Measurements from ENCODE around the gene RBPJ. TPM values are rescaled to one million over a fixed set of nuclear protein-coding genes. Genes with fewer than 3 reads are reported as not detected.

RBPJ gene
- total RNA-seq, 1 donor, result 156 TPM

DNA sequence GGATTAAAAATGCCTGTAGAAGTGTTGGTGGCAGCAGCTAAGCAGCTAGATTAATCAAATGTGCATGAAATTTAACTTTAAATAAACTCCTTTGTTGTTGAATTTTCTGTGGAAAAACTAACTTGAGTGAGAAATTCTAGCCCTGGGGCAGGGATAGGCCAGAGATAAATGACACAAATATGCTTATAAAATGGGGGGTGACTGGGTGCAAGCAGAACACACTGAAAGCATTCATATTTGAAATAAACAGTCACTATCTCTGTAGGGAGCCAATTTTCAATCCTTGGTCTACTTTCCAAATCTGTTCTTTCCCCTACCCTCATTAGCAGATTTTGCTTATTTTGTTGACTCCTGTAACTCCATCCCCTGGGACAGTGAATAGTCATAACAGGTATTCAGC, 47.9 kb downstream of the RBPJ start:
- Histone ChIP-seq H3K27me3 (ENCODE audit: insufficient read depth, low read length) (peaks cover 2% of the 10 kb centered on the region), H3K9me3 (ENCODE audit: low read depth, low read length) (no peaks in the 10 kb centered on the region), H3K4me3 (ENCODE audit: low read length) (no peak overlapping the region), H3K4me1 (ENCODE audit: insufficient read depth, low read length) (peaks cover 17% of the 10 kb centered on the region)

DNA sequence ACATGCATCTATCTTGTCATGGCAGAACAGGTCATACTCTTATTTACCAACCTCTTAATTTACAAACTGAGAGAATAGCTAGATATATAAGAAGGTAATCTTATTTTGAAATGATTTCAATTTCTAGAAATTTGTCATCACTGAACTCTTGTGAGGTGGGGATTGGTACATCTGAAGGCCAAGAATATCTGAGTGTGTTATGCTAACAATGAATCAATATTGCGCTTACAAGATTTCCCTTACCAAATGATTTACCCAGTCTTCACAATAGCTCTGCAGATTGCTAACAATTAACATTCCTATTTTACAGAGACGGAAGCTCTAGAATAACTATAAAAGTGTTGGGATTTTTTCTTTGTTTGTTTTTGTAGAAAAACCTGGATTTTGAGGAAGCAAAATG, 48.3 kb downstream of the RBPJ start:
- Histone ChIP-seq H3K4me3 (ENCODE audit: low read length) (no peak overlapping the region), H3K4me1 (ENCODE audit: insufficient read depth, low read length) (peaks cover 21% of the 10 kb centered on the region), H3K27me3 (ENCODE audit: insufficient read depth, low read length) (peaks cover 2% of the 10 kb centered on the region), H3K9me3 (ENCODE audit: low read depth, low read length) (no peaks in the 10 kb centered on the region)

DNA sequence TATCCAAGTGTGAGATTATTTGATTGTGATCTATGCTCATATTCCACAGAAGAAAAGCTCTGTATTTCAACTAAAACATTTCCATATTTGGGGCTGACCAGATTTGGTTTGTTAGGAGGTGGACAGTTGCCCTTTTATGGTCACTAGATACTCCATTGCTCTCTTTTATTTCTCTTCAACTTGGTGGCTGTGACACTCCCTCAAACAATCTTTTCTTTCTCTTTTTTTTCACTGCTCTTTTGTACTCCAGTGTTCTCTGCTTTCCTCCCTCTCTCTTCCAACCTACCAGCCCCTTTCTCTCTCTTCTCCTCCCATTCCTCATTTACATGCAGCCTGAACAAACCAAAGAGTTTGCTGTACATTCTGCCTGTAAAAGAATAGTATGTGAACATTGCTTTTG, 48.8 kb downstream of the RBPJ start:
- Histone ChIP-seq H3K4me3 (ENCODE audit: low read length) (no peak overlapping the region), H3K27me3 (ENCODE audit: insufficient read depth, low read length) (peaks cover 2% of the 10 kb centered on the region), H3K9me3 (ENCODE audit: low read depth, low read length) (no peaks in the 10 kb centered on the region), H3K4me1 (ENCODE audit: insufficient read depth, low read length) (peaks cover 21% of the 10 kb centered on the region)

DNA sequence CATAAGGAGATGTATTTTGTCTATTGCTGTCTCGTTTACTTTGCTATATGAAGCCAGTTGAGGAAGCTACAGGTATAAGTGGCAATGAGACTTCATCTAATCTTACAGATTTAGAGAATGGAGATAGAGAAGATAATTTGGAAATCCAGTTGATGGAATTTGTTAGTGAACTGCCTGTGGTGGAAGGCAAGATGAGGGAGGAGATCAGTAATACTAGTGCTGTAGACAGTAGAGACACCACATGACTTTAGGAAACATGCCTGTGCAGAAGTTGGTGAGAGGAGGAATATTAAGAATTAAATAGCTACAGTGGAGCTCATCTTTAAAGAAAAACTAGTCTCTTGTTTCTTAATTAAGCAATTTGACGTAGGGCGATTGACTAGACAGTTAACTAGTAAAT, 51.3 kb downstream of the RBPJ start:
- Histone ChIP-seq H3K4me1 (ENCODE audit: insufficient read depth, low read length) (peaks cover 22% of the 10 kb centered on the region), H3K9me3 (ENCODE audit: low read depth, low read length) (no peaks in the 10 kb centered on the region), H3K4me3 (ENCODE audit: low read length) (no peak overlapping the region), H3K27me3 (ENCODE audit: insufficient read depth, low read length) (peaks cover 2% of the 10 kb centered on the region)

DNA sequence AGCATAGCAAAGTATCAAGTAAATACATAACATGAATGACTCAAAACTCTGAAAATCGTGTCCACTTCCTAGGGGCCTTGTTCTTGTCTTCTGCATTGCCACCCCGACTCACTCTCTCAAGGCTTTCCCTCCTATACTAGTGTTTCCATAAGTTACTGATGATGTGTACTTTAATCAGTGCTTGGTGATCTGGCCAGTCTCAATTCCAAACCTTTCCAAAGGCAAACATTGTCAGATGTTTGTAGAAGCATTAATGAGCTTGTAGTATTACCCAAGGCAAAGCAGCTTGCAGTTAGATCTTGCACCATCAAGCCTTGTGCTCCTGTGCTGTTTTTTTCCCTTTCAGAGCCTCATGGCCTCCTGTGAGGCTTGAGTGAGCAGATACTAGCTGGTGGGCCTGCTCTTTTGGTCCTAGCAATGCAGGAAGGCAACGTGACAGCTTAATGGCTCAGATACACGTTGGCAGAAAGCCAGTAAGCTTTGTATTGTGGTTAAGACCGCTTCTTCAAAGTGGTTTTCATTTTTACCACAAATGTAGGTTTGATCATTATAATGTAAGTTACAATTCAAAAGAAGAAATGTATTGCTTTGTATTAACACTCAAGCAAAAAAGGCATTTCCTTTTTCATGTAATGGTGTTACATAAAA, 51.8 kb downstream of the RBPJ start:
- Histone ChIP-seq H3K4me1 (ENCODE audit: insufficient read depth, low read length) (peaks cover 27% of the 10 kb centered on the region), H3K4me3 (ENCODE audit: low read length) (no peak overlapping the region), H3K9me3 (ENCODE audit: low read depth, low read length) (no peaks in the 10 kb centered on the region), H3K27me3 (ENCODE audit: insufficient read depth, low read length) (peaks cover 2% of the 10 kb centered on the region)

DNA sequence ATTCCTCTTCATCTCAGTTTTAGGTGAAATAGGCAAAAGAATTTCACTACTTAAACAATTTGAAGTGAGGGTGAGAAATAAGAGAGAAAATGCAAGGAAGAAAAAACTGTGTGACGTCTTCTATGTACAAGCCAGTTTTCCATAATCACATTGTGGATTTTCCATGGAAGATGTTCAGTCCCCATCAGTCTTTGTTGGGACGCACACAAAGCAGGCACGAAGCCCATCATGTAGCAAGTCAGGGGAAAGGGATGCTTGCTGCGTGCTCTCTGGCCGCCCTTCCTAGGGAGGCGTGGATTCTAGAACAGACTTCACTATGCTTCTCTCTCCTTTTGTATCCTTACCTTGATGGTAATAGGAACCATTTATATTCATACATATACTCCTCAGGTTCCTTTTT, 54.7 kb downstream of the RBPJ start:
- Histone ChIP-seq H3K4me3 (ENCODE audit: low read length) (no peak overlapping the region), H3K4me1 (ENCODE audit: insufficient read depth, low read length) (peaks cover 49% of the 10 kb centered on the region), H3K9me3 (ENCODE audit: low read depth, low read length) (no peaks in the 10 kb centered on the region), H3K27me3 (ENCODE audit: insufficient read depth, low read length) (peaks cover 2% of the 10 kb centered on the region)

DNA sequence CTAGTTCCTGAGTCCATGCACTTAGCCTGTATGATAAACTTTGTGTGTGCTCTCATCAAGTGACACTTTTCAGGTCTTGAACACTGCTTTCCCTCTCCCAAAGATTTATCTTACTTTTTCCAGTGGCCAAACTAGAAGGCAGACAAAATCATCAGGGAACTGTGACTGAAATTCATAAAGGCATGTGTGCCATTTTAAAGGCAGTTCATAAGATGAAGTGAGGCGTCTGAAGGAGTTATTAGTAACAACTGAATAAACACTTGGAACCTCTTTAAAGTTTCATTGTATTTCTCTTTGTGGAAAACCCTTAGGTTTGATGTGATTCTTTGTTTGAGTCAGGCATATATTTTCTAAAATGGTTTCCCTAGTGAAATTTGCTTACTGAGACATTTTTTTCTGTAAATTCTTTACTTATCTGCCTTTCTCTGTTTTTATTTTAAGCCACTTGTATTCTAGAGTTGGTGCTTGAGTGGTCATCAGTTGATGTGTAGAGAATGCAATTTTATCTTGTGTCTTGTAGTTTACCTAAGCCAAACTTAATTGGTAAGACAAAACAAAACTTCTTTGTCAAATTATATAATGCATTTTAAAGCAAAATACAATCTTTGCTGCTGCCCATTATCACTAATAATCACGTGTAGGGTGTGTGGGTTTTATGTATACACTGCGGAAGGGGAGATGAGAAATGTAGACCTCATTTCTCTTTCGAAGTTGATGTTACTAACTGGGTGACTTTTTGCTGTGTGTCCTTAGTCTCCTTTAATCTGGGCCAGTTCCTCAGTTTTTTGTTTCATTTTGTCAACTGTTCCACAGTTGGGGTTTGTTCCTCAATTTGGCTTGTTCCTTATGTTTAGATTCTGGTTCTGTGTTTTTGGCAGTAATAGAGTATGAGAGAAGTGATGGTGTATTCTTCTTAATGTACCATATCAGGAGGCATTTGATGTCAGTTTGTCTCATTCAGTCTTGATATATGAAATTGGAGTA, 56.8 kb downstream of the RBPJ start:
- no peaks in the 10 kb centered on the region for H3K27me3 ChIP-seq (ENCODE audit: insufficient read depth, low read length)

DNA sequence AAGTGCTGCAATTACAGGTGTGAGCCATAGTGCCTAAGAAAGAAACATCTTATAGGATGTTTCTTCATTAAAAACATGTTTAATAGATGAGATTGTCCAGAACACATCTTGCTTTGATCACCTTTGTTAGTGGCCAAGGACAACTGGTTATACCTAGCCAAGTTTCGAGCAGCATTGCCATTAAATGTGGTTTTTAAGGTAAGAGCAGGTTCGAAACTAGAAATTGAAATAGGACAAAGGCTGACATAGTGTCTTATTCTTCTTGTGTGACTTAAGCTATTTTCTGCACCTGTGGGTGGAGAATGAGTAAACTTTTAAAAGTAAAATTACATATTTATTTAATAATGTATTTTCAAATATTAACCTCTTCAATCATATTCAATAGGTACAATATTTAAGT, 59.0 kb downstream of the RBPJ start:
- Histone ChIP-seq H3K4me3 (ENCODE audit: low read length) (no peak overlapping the region), H3K9me3 (ENCODE audit: low read depth, low read length) (no peaks in the 10 kb centered on the region), H3K4me1 (ENCODE audit: insufficient read depth, low read length) (peaks cover 33% of the 10 kb centered on the region), H3K27me3 (ENCODE audit: insufficient read depth, low read length) (no peaks in the 10 kb centered on the region)

More for the DNA sequence above, 56.8 kb downstream of the RBPJ start:
- H3K4me3 ChIP-seq (ENCODE audit: low read length), result no peak overlapping the region
- peaks cover 42% of the 10 kb centered on the region for H3K4me1 ChIP-seq (ENCODE audit: insufficient read depth, low read length)
- H3K9me3 ChIP-seq (ENCODE audit: low read depth, low read length), result no peaks in the 10 kb centered on the region

DNA sequence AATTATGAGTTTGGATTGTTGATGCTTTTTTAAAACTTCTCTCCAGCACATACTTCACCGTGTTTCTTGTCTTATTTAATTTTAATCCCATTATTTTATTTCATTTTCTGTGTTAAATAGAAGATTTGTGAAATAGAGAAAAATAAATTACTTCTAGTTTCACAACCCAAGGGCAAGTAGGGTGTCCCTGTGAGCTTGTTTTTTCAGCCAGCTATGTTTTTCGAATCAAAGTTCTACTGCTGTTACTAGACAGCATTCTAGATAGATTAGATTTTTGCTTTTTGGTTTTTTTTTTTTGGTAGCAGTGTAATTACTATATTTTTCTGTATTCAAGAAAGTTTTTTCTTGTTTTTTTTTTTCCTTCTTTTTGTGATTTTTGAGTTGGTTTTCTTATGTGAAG, 59.9 kb downstream of the RBPJ start:
- Histone ChIP-seq H3K4me1 (ENCODE audit: insufficient read depth, low read length) (peaks cover 34% of the 10 kb centered on the region), H3K27me3 (ENCODE audit: insufficient read depth, low read length) (no peaks in the 10 kb centered on the region), H3K9me3 (ENCODE audit: low read depth, low read length) (no peaks in the 10 kb centered on the region), H3K4me3 (ENCODE audit: low read length) (no peak overlapping the region)

DNA sequence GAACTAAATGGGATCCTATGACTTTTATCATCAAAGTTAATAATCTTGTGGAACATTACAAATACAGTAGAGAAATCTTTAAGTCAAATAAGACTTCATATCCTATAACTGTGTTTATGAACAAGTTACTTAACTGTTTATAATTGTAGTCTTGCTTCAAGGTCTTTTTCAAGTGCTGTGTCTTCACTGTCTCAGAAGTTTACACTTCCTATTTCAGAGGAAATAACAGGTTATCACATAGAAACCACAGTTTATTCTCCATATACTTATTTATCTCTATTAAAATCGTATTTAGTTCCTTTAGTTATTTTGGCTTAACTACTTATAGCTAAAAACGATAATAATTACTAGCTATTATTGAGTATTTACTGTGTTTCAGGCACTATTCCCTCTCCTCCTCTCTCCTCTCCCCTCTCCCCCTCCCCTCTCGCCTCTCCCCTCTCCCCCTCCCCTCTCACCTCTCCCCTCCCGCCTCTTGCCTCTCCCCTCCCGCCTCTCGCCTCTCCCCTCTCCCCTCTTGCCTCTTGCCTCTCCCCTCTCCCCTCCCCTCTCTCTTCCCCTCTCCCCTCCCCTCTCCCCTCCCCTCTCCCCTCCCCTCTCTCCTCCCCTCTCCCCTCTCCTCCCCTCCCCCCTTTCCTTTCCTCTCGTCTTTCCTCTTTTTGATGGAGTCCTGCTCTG, 63.7 kb downstream of the RBPJ start:
- peaks cover 12% of the 10 kb centered on the region for H3K4me1 ChIP-seq (ENCODE audit: insufficient read depth, low read length)

DNA sequence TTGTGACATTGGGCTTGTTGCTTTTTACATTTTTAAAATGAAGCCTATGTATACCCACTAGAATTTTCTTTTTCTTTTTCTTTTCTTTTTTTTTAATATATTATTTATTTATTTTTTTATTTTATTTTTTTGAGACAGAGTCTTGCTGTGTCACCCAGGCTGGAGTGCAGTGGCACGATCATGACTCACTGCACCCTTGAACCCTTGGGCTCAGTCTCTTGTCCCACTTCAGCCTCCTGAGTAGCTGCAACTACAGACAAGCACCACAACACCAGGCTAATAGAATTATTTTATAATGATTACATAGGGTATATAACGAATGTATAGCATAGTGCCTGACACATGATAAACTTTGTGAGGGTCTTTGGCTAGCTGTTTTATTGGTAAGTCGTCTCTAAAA, 64.9 kb downstream of the RBPJ start:
- Histone ChIP-seq H3K4me3 (ENCODE audit: low read length) (no peak overlapping the region), H3K4me1 (ENCODE audit: insufficient read depth, low read length) (peaks cover 8% of the 10 kb centered on the region), H3K27me3 (ENCODE audit: insufficient read depth, low read length) (no peaks in the 10 kb centered on the region), H3K9me3 (ENCODE audit: low read depth, low read length) (no peaks in the 10 kb centered on the region)

More for the DNA sequence above, 63.7 kb downstream of the RBPJ start:
- Histone ChIP-seq H3K4me3 (ENCODE audit: low read length) (no peak overlapping the region), H3K9me3 (ENCODE audit: low read depth, low read length) (no peaks in the 10 kb centered on the region), H3K27me3 (ENCODE audit: insufficient read depth, low read length) (no peaks in the 10 kb centered on the region)

DNA sequence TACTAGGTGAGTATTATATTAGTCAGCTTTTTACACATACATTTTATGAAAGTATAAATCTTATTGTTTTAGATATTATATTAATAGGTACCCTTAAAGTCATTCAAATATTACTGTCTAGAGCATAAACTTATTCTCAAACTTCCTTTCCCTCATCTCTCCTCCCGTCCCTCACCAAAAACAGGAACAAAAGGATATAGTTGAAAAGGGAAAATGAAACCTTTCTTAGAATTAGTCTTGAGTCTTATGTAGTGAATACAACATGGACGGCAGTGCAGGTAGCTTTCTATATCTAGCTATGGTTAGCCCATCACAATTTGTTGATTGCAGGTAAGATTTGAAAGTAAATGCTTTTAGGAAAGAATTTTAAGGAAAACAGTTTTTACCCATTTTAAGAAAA, 65.6 kb downstream of the RBPJ start:
- H3K9me3 ChIP-seq (ENCODE audit: low read depth, low read length), result no peaks in the 10 kb centered on the region
- H3K4me3 ChIP-seq (ENCODE audit: low read length), result no peak overlapping the region
- H3K27me3 ChIP-seq (ENCODE audit: insufficient read depth, low read length), result no peaks in the 10 kb centered on the region
- H3K4me1 ChIP-seq (ENCODE audit: insufficient read depth, low read length), result peaks cover 8% of the 10 kb centered on the region

DNA sequence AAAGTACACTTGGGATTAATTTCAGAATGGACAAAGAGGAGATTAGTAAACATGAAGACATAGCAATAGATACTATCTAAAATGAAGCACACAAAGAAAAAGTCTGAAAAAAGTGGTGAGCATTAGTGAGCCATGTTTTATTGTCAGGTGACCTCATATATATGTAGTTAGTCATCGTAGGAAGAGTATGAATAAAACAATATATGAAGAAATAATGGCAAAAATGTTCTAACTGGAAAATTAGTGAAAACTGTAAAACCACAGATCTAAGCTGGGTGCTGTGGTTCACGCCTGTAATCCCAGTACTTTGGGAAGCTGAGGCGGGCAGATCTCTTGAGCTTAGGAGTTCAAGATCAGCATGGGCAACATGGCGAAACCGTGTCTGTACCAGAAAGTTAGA, 67.9 kb downstream of the RBPJ start:
- no peaks in the 10 kb centered on the region for H3K9me3 ChIP-seq (ENCODE audit: low read depth, low read length)
- no peaks in the 10 kb centered on the region for H3K27me3 ChIP-seq (ENCODE audit: insufficient read depth, low read length)
- no peak overlapping the region for H3K4me3 ChIP-seq (ENCODE audit: low read length)
- peaks cover 8% of the 10 kb centered on the region for H3K4me1 ChIP-seq (ENCODE audit: insufficient read depth, low read length)

DNA sequence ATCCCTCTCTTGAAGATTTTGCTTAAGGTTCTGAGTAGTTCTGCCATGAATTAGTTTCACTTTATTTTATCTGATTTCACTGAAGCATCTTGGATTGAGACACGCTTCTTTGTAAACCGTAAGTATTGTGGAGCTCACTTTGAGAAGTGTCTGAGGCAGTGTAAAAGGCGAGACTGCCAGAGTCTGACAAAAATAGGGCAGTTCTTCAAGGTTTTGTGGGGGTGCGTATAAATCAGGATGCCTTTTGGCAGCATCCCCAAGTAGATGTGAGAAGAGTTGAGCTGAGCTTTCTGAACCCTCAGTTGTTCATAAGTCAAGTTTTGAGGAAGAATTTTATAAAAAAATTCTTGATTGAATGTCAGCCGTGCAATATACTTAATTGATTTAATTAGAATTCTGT, 76.3 kb downstream of the RBPJ start:
- H3K27me3 ChIP-seq (ENCODE audit: insufficient read depth, low read length), result no peaks in the 10 kb centered on the region
- H3K4me3 ChIP-seq (ENCODE audit: low read length), result no peak overlapping the region
- H3K9me3 ChIP-seq (ENCODE audit: low read depth, low read length), result no peaks in the 10 kb centered on the region
- H3K4me1 ChIP-seq (ENCODE audit: insufficient read depth, low read length), result no peaks in the 10 kb centered on the region

DNA sequence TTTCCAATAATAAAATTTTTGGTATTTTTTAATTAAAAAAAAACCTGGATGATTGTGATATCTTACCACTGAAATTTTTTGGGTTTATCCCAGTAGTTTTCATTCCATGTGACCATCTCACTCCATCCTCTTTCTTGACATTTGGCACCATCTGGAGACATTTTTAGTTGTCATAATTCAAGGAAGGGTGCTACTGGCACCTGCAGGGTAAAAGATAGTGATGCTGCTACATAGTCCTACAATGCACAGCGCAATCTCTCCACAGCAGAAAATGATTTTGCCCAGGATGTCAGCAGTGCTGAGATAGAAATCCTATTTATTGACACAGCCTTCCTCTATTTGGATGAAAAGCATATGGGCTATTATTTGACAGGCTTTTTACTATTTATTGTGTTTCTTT, 79.3 kb downstream of the RBPJ start:
- no peaks in the 10 kb centered on the region for H3K4me1 ChIP-seq (ENCODE audit: insufficient read depth, low read length)
- no peaks in the 10 kb centered on the region for H3K27me3 ChIP-seq (ENCODE audit: insufficient read depth, low read length)
- peaks cover 4% of the 10 kb centered on the region for H3K9me3 ChIP-seq (ENCODE audit: low read depth, low read length)
- H3K4me3 ChIP-seq (ENCODE audit: low read length), result no peak overlapping the region

Measured in mononuclear cell (primary cell).